HCT116 (cell line): ENCODE data around the gene TMEM201. TPM values are rescaled to one million over a fixed set of nuclear protein-coding genes. Genes with fewer than 3 reads are reported as not detected.

Experiments
- ATAC-seq: fragments of 200-7000 bp; cut with Tn5 transposase; 2 replicates; pipeline ENCODE4 v1.9.1; 2020; ENCODE audit warnings: mild to moderate bottlenecking, moderate library complexity
- BruUV-seq: library from RNA; stranded (reverse); fragments of 400-500 nt; replicated peaks from 2 replicates; lab custom pipeline; 2021; lab: Mats Ljungman, UMichigan
- CTCF ChIA-PET: fragments of 300-600 bp; sonication (Branson Sonifier 250); formaldehyde crosslinking; loops from one replicate; lab custom pipeline; 2021; ENCODE audit warnings: antibody characterized with exemption; lab: Charles Lee
- POLR2A ChIA-PET: fragments of 300-600, 350-600 bp; sonication (Branson Sonifier 250); formaldehyde crosslinking; loops from one replicate; lab custom pipeline; 2021; ENCODE audit warnings: antibody characterized with exemption; lab: Charles Lee
- RAD21 ChIA-PET, 2 experiments: fragments of 300-600 bp; sonication (Branson Sonifier 250); formaldehyde crosslinking; loops; one replicate each; lab custom pipeline; 2023; ENCODE audit warnings: low total read pairs in 2 of 2; ENCODE audit not compliant: uncharacterized antibody in 2 of 2, unreplicated experiment in 2 of 2, low non-redundant PET in 1 of 2; lab: Charles Lee
- DNase-seq: peaks from one replicate; pipeline ENCODE4 v3.0.0-alpha.2; 2010; ENCODE audit warnings: low read depth, low spot score
- H2AFZ ChIP-seq: fragments of 200-600 bp; shearing (Covaris generic), sonication (generic); 2 replicates; pipeline ENCODE4 v1.6.1; 2017; ENCODE audit warnings: low read depth, mixed run types, mixed read lengths, antibody characterized with exemption, low read length; ENCODE audit not compliant: poor library complexity, severe bottlenecking
- H3K27ac ChIP-seq: 2 replicates; pipeline ENCODE4 v1.5.1; 2012; ENCODE audit warnings: low read depth, low read length
- H3K27me3 ChIP-seq: fragments of 200-600 bp; sonication (generic); 2 replicates; pipeline ENCODE4 v1.6.1; 2016; ENCODE audit warnings: mixed run types, low read length, mixed read lengths; ENCODE audit not compliant: insufficient read depth
- H3K36me3 ChIP-seq, 2 experiments: fragments of 200-500 bp in 1 of 2; fragments of 200-600 bp in 1 of 2; sonication (Bioruptor generic) in 1 of 2; sonication (generic) in 1 of 2; 2 replicates each; pipeline versions ENCODE4 v1.5.1 to v1.6.1; 2014 to 2016; ENCODE audit warnings: low read length in 2 of 2, inconsistent platforms in 1 of 2, mixed read lengths in 1 of 2, mixed run types in 1 of 2; ENCODE audit not compliant: insufficient read depth in 2 of 2, control insufficient read depth in 1 of 2
- H3K4me1 ChIP-seq, 2 experiments: fragments of 200-600 bp in 1 of 2; sonication (generic) in 1 of 2; 2 replicates each; pipeline versions ENCODE4 v1.5.1 to v1.6.1; 2012 to 2017; ENCODE audit warnings: low read length in 2 of 2, inconsistent platforms in 1 of 2, mild to moderate bottlenecking in 1 of 2, mixed read lengths in 1 of 2, mixed run types in 1 of 2, moderate library complexity in 1 of 2; ENCODE audit not compliant: insufficient read depth in 2 of 2, control insufficient read depth in 1 of 2
- H3K4me2 ChIP-seq: fragments of 200-600 bp; sonication (generic); 2 replicates; pipeline ENCODE4 v1.6.1; 2017; ENCODE audit warnings: mixed run types, low read length, mixed read lengths
- H3K4me3 ChIP-seq, 2 experiments: fragments of 200-600 bp in 1 of 2; sonication (generic) in 1 of 2; replicated peaks in 1 of 2; 2 replicates each; pipeline ENCODE4 v1.5.1; 2011 to 2016; ENCODE audit warnings: low read length in 2 of 2, control low read depth in 1 of 2, low read depth in 1 of 2, mild to moderate bottlenecking in 1 of 2, mixed read lengths in 1 of 2, mixed run types in 1 of 2
- H3K79me2 ChIP-seq: fragments of 200-600 bp; sonication (generic); 2 replicates; pipeline ENCODE4 v1.6.1; 2017; ENCODE audit warnings: mild to moderate bottlenecking, mixed run types, low read length, moderate library complexity, mixed read lengths; ENCODE audit not compliant: insufficient read depth
- H3K9ac ChIP-seq: fragments of 200-600 bp; sonication (generic); 2 replicates; pipeline ENCODE4 v1.6.1; 2016; ENCODE audit warnings: low read length, mixed read lengths
- H3K9me2 ChIP-seq: fragments of 200-600 bp; sonication (generic), shearing (Covaris generic); 2 replicates; pipeline ENCODE4 v1.6.1; 2017; ENCODE audit warnings: mixed run types, mild to moderate bottlenecking, moderate library complexity; ENCODE audit not compliant: insufficient read depth
- H3K9me3 ChIP-seq, 2 experiments: fragments of 200-500 bp in 1 of 2; fragments of 200-600 bp in 1 of 2; sonication (Bioruptor generic) in 1 of 2; sonication (generic) in 1 of 2; 2 replicates each; pipeline ENCODE4 v1.6.1; 2014 to 2017; ENCODE audit warnings: low read length in 2 of 2, mixed read lengths in 2 of 2, inconsistent platforms in 1 of 2, low read depth in 1 of 2, mild to moderate bottlenecking in 1 of 2, mixed run types in 1 of 2, moderate library complexity in 1 of 2; ENCODE audit not compliant: control insufficient read depth in 1 of 2, insufficient read depth in 1 of 2
- H4K20me1 ChIP-seq: fragments of 200-600 bp; sonication (generic), shearing (Covaris generic); 2 replicates; pipeline ENCODE4 v1.6.1; 2017; ENCODE audit warnings: mixed run types, mild to moderate bottlenecking, moderate library complexity; ENCODE audit not compliant: insufficient read depth
- EGR1 ChIP-seq: IDR thresholded peaks from 2 replicates; pipeline ENCODE4 v1.6.1; 2012; ENCODE audit warnings: low read depth
- RAD21 ChIP-seq: IDR thresholded peaks from 2 replicates; pipeline ENCODE4 v1.6.1; 2012; ENCODE audit warnings: low read depth, mild to moderate bottlenecking
- TCF7L2 ChIP-seq: IDR thresholded peaks from 2 replicates; pipeline ENCODE4 v1.7.0; 2011; ENCODE audit warnings: borderline replicate concordance, inconsistent platforms; ENCODE audit not compliant: insufficient read depth, insufficient read length; ENCODE audit errors: extremely low read depth
- ZNF274 ChIP-seq: fragments of 200-500 bp; sonication (Bioruptor generic); IDR thresholded peaks from 2 replicates; pipeline ENCODE4 v1.6.1; 2014; ENCODE audit warnings: mild to moderate bottlenecking, low read depth, low read length, inconsistent platforms
- intact Hi-C: fragments of 100-400 bp; cut with micrococcal nuclease; formaldehyde crosslinking; loops from 2 replicates; pipeline ENCODE4 v1.10.0; 2022
- total RNA-seq: library from RNA; stranded (reverse); gene quantifications from one replicate; pipeline ENCODE4 v1.2.1, GENCODE V29; 2021; ENCODE audit not compliant: unreplicated experiment
- TF ChIP-seq, protein P1 (sequence below), 3 experiments: fragments of 200-600 bp in 1 of 3; sonication (generic) in 1 of 3; IDR thresholded peaks in 2 of 3; conservative IDR thresholded peaks in 1 of 3; 2 replicates each; pipeline ENCODE4 v1.5.1; 2012 to 2017; ENCODE audit warnings: low read depth in 2 of 3, low read length in 2 of 3, antibody characterized with exemption in 1 of 3, borderline replicate concordance in 1 of 3, control low read depth in 1 of 3, mild to moderate bottlenecking in 1 of 3, mixed read lengths in 1 of 3, mixed run types in 1 of 3, moderate library complexity in 1 of 3; ENCODE audit not compliant: insufficient read depth in 1 of 3
- TF ChIP-seq, protein P2 (sequence below): IDR thresholded peaks from 2 replicates; pipeline ENCODE4 v1.6.1; 2012; ENCODE audit warnings: low read depth

The TMEM201 gene
- total RNA-seq, 1 experiment from 2014 or later, result 27.6 TPM

DNA sequence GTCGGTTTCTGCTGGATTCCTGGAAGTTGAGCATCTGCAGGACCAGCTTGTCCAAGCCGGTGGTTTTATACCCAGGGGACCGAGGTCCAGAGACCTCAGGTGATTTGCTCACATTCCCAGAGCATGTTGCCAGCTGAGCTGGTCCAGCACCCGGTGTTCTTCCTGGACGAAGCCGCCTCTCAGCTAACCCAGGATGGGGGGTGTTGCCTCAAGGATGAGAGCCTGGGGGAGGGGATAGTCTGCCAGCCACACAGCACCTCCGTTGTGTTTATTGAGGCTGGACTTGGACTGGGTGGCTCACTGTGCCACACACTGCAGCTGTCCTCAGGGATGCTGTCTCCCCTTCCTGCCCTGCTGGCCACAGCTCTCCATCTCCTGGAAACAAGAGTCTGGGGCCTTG is 1.5 kb downstream of the TMEM201 start:
- H3K4me3 ChIP-seq, result peak overlapping the region; percentile 85 to 90

More for the DNA sequence above, 1.5 kb downstream of the TMEM201 start:
- no peak overlapping the region for H2AFZ ChIP-seq
- H3K79me2 ChIP-seq, result peaks cover 62% of the 10 kb centered on the region
- peak overlapping the region; percentile 99 for H3K4me2 ChIP-seq
- intact Hi-C loops, result no loop called here
- no peak for DNase-seq
- peak overlapping the region; percentile 98 for H3K9ac ChIP-seq
- H3K27me3 ChIP-seq, result no peaks in the 10 kb centered on the region
- ATAC-seq, result no peak
- CTCF ChIA-PET, result interaction anchor here (1.6 kb wide), 1 partner anchor 25 kb away, joined by 5 read pairs; no protein-coding TSS in a partner anchor
- TF ChIP-seq, protein P1, sequence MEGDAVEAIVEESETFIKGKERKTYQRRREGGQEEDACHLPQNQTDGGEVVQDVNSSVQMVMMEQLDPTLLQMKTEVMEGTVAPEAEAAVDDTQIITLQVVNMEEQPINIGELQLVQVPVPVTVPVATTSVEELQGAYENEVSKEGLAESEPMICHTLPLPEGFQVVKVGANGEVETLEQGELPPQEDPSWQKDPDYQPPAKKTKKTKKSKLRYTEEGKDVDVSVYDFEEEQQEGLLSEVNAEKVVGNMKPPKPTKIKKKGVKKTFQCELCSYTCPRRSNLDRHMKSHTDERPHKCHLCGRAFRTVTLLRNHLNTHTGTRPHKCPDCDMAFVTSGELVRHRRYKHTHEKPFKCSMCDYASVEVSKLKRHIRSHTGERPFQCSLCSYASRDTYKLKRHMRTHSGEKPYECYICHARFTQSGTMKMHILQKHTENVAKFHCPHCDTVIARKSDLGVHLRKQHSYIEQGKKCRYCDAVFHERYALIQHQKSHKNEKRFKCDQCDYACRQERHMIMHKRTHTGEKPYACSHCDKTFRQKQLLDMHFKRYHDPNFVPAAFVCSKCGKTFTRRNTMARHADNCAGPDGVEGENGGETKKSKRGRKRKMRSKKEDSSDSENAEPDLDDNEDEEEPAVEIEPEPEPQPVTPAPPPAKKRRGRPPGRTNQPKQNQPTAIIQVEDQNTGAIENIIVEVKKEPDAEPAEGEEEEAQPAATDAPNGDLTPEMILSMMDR (IDR thresholded peaks at IDR 0.05 in 2 of 3, conservative IDR thresholded peaks at IDR 0.05 in 1 of 3; ENCODE audit: borderline replicate concordance in 1 of 3, insufficient read depth in 1 of 3, low read depth in 2 of 3, low read length in 2 of 3), result no peak
- TF ChIP-seq, protein P2, sequence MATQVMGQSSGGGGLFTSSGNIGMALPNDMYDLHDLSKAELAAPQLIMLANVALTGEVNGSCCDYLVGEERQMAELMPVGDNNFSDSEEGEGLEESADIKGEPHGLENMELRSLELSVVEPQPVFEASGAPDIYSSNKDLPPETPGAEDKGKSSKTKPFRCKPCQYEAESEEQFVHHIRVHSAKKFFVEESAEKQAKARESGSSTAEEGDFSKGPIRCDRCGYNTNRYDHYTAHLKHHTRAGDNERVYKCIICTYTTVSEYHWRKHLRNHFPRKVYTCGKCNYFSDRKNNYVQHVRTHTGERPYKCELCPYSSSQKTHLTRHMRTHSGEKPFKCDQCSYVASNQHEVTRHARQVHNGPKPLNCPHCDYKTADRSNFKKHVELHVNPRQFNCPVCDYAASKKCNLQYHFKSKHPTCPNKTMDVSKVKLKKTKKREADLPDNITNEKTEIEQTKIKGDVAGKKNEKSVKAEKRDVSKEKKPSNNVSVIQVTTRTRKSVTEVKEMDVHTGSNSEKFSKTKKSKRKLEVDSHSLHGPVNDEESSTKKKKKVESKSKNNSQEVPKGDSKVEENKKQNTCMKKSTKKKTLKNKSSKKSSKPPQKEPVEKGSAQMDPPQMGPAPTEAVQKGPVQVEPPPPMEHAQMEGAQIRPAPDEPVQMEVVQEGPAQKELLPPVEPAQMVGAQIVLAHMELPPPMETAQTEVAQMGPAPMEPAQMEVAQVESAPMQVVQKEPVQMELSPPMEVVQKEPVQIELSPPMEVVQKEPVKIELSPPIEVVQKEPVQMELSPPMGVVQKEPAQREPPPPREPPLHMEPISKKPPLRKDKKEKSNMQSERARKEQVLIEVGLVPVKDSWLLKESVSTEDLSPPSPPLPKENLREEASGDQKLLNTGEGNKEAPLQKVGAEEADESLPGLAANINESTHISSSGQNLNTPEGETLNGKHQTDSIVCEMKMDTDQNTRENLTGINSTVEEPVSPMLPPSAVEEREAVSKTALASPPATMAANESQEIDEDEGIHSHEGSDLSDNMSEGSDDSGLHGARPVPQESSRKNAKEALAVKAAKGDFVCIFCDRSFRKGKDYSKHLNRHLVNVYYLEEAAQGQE, result no peak
- TF ChIP-seq RAD21 (no peak), TCF7L2 (no peak), ZNF274 (no peak), EGR1 (no peak)
- H3K9me3 ChIP-seq, result no peaks in the 10 kb centered on the region
- no peaks in the 10 kb centered on the region for H3K36me3 ChIP-seq
- no TSS peak for BruUV-seq
- RAD21 ChIA-PET, result no interaction called here
- no peaks in the 10 kb centered on the region for H3K9me2 ChIP-seq
- peaks cover 13 to 29% of the 10 kb centered on the region in 2 experiments; a peak in 3 of 4 replicates for H3K4me1 ChIP-seq
- peak overlapping the region; percentile 74; the same call in 1 of the 2 replicates for H3K27ac ChIP-seq
- POLR2A ChIA-PET, result interaction anchor here (0.5 kb wide), 1 partner anchor 194 kb away, joined by 3 read pairs; no protein-coding TSS in a partner anchor
- H4K20me1 ChIP-seq, result peaks cover 23% of the 10 kb centered on the region; the same call in 1 of the 2 replicates
